Kidney (tissue), 14 donors: Measurements from ENCODE around the gene NUDT1. TPM values are rescaled to one million over a fixed set of nuclear protein-coding genes. Genes with fewer than 3 reads are reported as not detected.

Source experiments
- DNase-seq, 5 donors: peaks; one replicate each; pipeline ENCODE4 v3.0.0-alpha.2; 2013 to 2020
- FAIRE-seq: peaks from 2 replicates; lab custom pipeline; 2012; peaks lifted over from hg19 to GRCh38; lab: Jason Lieb, UNC
- H3K27ac ChIP-seq, 2 donors: one replicate each; pipeline ENCODE4 v1.7.0; 2013; ENCODE audit warnings: low read depth in 2 of 2, low read length in 2 of 2, inconsistent platforms in 1 of 2
- H3K27me3 ChIP-seq: one replicate; pipeline ENCODE4 v1.7.1; 2013; ENCODE audit warnings: low read length, inconsistent platforms; ENCODE audit not compliant: control insufficient read depth, insufficient read depth
- H3K36me3 ChIP-seq, 3 donors: one replicate each; pipeline versions ENCODE4 v1.7.0 to v1.7.1; 2013; ENCODE audit warnings: low read length in 3 of 3, control low read depth in 1 of 3, inconsistent platforms in 1 of 3; ENCODE audit not compliant: insufficient read depth in 3 of 3, control insufficient read depth in 2 of 3
- H3K4me1 ChIP-seq, 3 donors: one replicate each; pipeline versions ENCODE4 v1.7.0 to v1.7.1; 2013; ENCODE audit warnings: low read length in 3 of 3, inconsistent platforms in 1 of 3, low read depth in 1 of 3; ENCODE audit not compliant: control insufficient read depth in 2 of 3, insufficient read depth in 2 of 3
- H3K4me3 ChIP-seq, 3 donors: one replicate each; pipeline versions ENCODE4 v1.7.0 to v1.8.1; 2013; ENCODE audit warnings: low read length in 3 of 3, control low read depth in 1 of 3, inconsistent platforms in 1 of 3
- H3K9ac ChIP-seq, 3 donors: one replicate each; pipeline versions ENCODE4 v1.7.0 to v1.7.1; 2013; ENCODE audit warnings: low read length in 3 of 3, control low read depth in 1 of 3, inconsistent platforms in 1 of 3
- H3K9me3 ChIP-seq, 3 donors: one replicate each; pipeline versions ENCODE4 v1.7.0 to v1.7.1; 2013; ENCODE audit warnings: low read length in 3 of 3, control low read depth in 1 of 3, inconsistent platforms in 1 of 3; ENCODE audit not compliant: control insufficient read depth in 2 of 3, insufficient read depth in 1 of 3
- CTCF ChIP-seq: IDR thresholded peaks from 3 replicates; pipeline ENCODE4 v1.5.1; 2012; ENCODE audit warnings: mild to moderate bottlenecking, moderate library complexity, borderline replicate concordance; ENCODE audit not compliant: insufficient read depth; ENCODE audit errors: extremely low read depth
- intact Hi-C: fragments of 100-400 bp; cut with DNase I; formaldehyde crosslinking; loops from one replicate; pipeline ENCODE4 v1.11.1; 2022
- polyA plus RNA-seq: library from polyadenylated mRNA; stranded (reverse); fragments of 350-450 nt; fragmentation: Illumina TruSeq; extraction: RNeasy Lipid Tissue Mini Kit (QIAGEN cat#74804); gene quantifications from one replicate; pipeline ENCODE4 v1.2.3, GENCODE V29; 2014; ENCODE audit warnings: low read depth, low replicate concordance; ENCODE audit not compliant: insufficient read depth
- total RNA-seq: library from RNA; stranded (reverse); fragmentation: NEBNext Ultra II Directional; extraction: Animal tissue kit (Norgen Biotek cat#: 25700); gene quantifications from one replicate; pipeline ENCODE4 v1.2.1, GENCODE V29; 2021
- donor health status: control.
- donor health status: control.
- donor health status: control.
- donor health status: control.
- donor health status: control.
- donor health status: DM: yes; HTN: yes; CAD: no.
- donor health status: Normal renal cell carcinoma (clear cell type).

The NUDT1 gene
- total and polyA plus RNA-seq, 2 donors from 2014 or later = 9.3 to 12.1 TPM

GRCh38 chr7:2202901-2203765 lies 38.9 kb upstream of the NUDT1 start:
- no peak for TF ChIP-seq CTCF
- H3K9ac ChIP-seq = no peak overlapping the region
- H3K9me3 ChIP-seq = no peaks in the 10 kb centered on the region
- intact Hi-C loops = loop anchor here (10.0 kb wide), 1 partner anchor 618 kb away; no protein-coding TSS in a partner anchor
- DNase-seq = peak in 4 of 5 donors; percentile 43 to 70 (median 52)
- peaks cover 0 to 3% (median 0%) of the 10 kb centered on the region in 3 donors for H3K4me1 ChIP-seq
- H3K36me3 ChIP-seq = peaks cover under 1 to 8% (median 2%) of the 10 kb centered on the region in 3 donors
- H3K4me3 ChIP-seq = no peak overlapping the region
- no peak for FAIRE-seq
- no peak overlapping the region for H3K27ac ChIP-seq
- H3K27me3 ChIP-seq = no peaks in the 10 kb centered on the region

- peaks cover 0 to 3% (median 0%) of the 10 kb centered on the region in 3 donors for H3K4me1 ChIP-seq
- H3K4me3 ChIP-seq = no peak overlapping the region
- DNase-seq (peak in 3 of 5 donors; percentile 26 to 66 (median 42)), FAIRE-seq (no peak)
- no peak overlapping the region for H3K27ac ChIP-seq
- no peak for TF ChIP-seq CTCF
- H3K36me3 ChIP-seq = peaks cover 2 to 8% (median 4%) of the 10 kb centered on the region in 3 donors
- H3K9ac ChIP-seq = no peak overlapping the region
- no peaks in the 10 kb centered on the region for H3K9me3 ChIP-seq
- H3K27me3 ChIP-seq = no peaks in the 10 kb centered on the region
- intact Hi-C loops = loop anchor here (10.0 kb wide), 1 partner anchor 619 kb away; no protein-coding TSS in a partner anchor
These were observed 38.2 kb upstream of the NUDT1 start for GRCh38 chr7:2203766-2204300.

GRCh38 chr7:2204446-2204845 lies 37.6 kb upstream of the NUDT1 start:
- H3K4me1 ChIP-seq = peaks cover 0 to 3% (median 0%) of the 10 kb centered on the region in 3 donors
- H3K9me3 ChIP-seq = no peaks in the 10 kb centered on the region
- FAIRE-seq (no peak), DNase-seq (peak in 2 of 5 donors; percentile 19 to 35)
- no peak overlapping the region for H3K27ac ChIP-seq
- no peaks in the 10 kb centered on the region for H3K27me3 ChIP-seq
- TF ChIP-seq CTCF = no peak
- H3K9ac ChIP-seq = no peak overlapping the region
- peaks cover 2 to 8% (median 4%) of the 10 kb centered on the region in 3 donors for H3K36me3 ChIP-seq
- H3K4me3 ChIP-seq = no peak overlapping the region
- intact Hi-C loops = loop anchor here (10.0 kb wide), 1 partner anchor 620 kb away; no protein-coding TSS in a partner anchor
